ENCODE measurements around the gene MDN1.
"Not testable (repeated sequence)": the region's sequence is repeated elsewhere in the genome, so short reads cannot be mapped to it uniquely, and the experiment has no call there.

MDN1 gene

GRCh38 chr6:89736893-89737292 is 82.7 kb downstream of the MDN1 start:
- TF ChIP-seq CTCF (IDR thresholded peaks at IDR 0.05; ENCODE audit: borderline replicate concordance, insufficient read depth, low read depth, low read length): no peak
- no peak overlapping the region for H3K4me3 ChIP-seq (ENCODE audit: low read depth, low read length)

- H3K4me3 ChIP-seq (ENCODE audit: low read depth, low read length): no peak overlapping the region
- no peak for TF ChIP-seq CTCF (IDR thresholded peaks at IDR 0.05; ENCODE audit: borderline replicate concordance, insufficient read depth, low read depth, low read length)
These were observed 85.1 kb downstream of the MDN1 start for GRCh38 chr6:89734526-89734925.

GRCh38 chr6:89731924-89732567 is 87.5 kb downstream of the MDN1 start:
- TF ChIP-seq CTCF (IDR thresholded peaks at IDR 0.05; ENCODE audit: borderline replicate concordance, insufficient read depth, low read depth, low read length): no peak
- no peak overlapping the region for H3K4me3 ChIP-seq (ENCODE audit: low read depth, low read length)

- not testable (repeated sequence) for H3K4me3 ChIP-seq (ENCODE audit: low read depth, low read length)
These were observed 88.3 kb downstream of the MDN1 start for GRCh38 chr6:89731262-89731661.

GRCh38 chr6:89729818-89730217 is 89.8 kb downstream of the MDN1 start:
- TF ChIP-seq CTCF (IDR thresholded peaks at IDR 0.05; ENCODE audit: borderline replicate concordance, insufficient read depth, low read depth, low read length): no peak
- H3K4me3 ChIP-seq (ENCODE audit: low read depth, low read length): no peak overlapping the region

- TF ChIP-seq CTCF (IDR thresholded peaks at IDR 0.05; ENCODE audit: borderline replicate concordance, insufficient read depth, low read depth, low read length): no peak
- no peak overlapping the region for H3K4me3 ChIP-seq (ENCODE audit: low read depth, low read length)
These were observed 92.1 kb downstream of the MDN1 start for GRCh38 chr6:89727501-89727900.

GRCh38 chr6:89724981-89725380 is 94.6 kb downstream of the MDN1 start:
- H3K4me3 ChIP-seq (ENCODE audit: low read depth, low read length): no peak overlapping the region
- TF ChIP-seq CTCF (IDR thresholded peaks at IDR 0.05; ENCODE audit: borderline replicate concordance, insufficient read depth, low read depth, low read length): no peak

GRCh38 chr6:89723046-89723445 is 96.5 kb downstream of the MDN1 start:
- no peak overlapping the region for H3K4me3 ChIP-seq (ENCODE audit: low read depth, low read length)
- no peak for TF ChIP-seq CTCF (IDR thresholded peaks at IDR 0.05; ENCODE audit: borderline replicate concordance, insufficient read depth, low read depth, low read length)
